GM21737 (cell line): ENCODE data around the gene SCCPDH.

Experiments
- ATAC-seq: cut with Tn5 transposase; IDR thresholded peaks from one replicate; pipeline ENCODE4 v1.9.1; 2021; ENCODE audit warnings: mild to moderate bottlenecking, moderate library complexity; ENCODE audit not compliant: unreplicated experiment

Gene SCCPDH

DNA sequence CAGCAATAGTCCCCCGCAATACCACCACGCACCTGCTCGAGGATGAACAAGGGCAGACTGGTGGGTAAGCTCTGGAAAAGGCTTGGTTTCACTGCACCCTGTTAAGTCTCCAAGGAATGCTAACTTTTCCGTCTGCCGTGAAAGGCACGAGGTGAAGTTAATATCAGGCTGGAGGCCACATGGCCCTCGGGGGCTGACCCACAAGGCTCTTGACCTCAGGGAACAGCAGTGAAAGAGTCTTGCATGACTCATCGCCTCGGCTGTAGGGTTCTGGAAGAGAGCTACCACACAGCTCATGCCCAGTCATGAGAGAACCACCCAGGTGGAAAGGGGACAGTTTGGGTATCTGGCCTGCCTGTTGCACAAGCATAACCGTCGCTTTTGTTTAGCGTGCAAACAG is 24.7 kb downstream of the SCCPDH start:
- ATAC-seq = no peak

DNA sequence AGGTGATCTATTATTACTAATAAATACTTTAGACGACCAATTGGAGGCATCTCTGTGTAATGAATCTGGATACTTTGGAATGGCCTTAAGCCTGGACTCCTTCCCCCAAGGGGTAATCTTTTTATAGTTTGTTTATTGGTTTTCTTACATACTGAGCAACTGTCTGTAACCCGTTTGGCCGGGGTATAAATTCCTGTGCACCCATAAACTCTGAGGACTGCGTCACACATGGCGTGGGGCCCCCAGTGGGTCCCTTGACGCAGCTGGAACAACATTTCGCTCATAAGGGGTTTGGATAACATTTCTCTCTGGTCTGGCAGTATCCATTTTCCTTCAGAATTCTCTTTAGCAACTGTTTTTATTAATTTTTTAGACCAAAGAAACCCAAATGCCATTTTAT is 26.5 kb downstream of the SCCPDH start:
- ATAC-seq = no peak

DNA sequence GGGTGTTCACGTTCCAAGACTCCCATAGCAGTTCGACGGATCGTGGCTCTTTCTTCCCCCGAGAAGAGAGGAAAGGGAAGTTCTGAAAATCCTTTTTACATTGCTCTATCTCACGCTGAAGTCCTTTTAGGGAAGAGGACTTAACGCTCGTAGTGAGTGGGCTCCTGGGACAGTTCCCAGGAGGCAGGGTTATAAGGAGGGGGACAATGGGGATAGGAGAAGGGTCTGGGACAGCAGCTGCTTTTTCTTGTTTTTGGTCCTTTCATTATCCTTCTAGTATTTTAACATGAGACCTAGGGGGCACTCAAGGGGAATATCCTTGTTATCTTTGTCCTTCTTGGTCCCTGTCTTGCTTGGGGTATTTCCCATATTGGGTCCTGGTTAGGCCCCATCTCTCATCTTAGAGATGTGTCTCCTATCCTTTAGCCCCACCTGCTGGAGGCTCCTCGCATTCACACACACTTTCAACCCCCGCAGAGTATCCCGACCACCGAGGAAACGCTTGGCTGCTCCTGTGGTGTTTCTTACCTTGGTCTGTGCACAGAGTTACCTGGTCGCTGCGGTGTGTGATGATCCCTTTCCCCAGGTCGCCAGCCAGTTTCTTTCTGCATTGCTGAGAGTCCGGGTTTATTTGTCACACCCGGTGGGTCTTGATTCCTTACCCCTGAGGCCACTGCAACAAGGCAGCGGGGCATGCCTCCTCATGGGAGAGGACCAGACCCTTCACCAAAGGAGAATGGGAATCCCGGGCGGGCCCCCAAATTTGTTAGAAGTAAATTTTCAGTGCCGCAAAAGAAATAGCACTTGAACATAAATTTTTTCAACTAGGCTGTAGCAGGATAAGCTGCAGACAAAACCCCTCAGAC is 29.7 kb downstream of the SCCPDH start:
- peak; percentile 96 for ATAC-seq

DNA sequence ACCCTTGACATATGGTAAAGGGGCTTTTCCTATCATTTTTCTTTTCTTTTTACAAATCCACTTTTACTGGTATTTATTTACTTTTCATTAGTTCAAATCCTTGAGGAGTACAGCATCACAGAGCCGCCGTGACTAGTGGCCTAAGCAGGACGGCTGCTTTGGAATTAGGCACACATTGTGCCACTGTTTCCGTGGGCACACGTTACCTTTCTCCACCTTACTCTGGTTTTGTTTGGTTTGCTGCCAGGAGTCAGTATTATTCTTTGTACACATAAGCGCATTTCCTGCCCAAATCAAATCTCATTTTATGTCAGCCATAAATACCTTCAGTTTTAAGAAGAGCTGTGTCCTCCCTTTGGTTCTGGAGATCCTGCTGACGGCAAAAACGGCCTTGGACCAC is 31.2 kb downstream of the SCCPDH start:
- ATAC-seq = no peak

DNA sequence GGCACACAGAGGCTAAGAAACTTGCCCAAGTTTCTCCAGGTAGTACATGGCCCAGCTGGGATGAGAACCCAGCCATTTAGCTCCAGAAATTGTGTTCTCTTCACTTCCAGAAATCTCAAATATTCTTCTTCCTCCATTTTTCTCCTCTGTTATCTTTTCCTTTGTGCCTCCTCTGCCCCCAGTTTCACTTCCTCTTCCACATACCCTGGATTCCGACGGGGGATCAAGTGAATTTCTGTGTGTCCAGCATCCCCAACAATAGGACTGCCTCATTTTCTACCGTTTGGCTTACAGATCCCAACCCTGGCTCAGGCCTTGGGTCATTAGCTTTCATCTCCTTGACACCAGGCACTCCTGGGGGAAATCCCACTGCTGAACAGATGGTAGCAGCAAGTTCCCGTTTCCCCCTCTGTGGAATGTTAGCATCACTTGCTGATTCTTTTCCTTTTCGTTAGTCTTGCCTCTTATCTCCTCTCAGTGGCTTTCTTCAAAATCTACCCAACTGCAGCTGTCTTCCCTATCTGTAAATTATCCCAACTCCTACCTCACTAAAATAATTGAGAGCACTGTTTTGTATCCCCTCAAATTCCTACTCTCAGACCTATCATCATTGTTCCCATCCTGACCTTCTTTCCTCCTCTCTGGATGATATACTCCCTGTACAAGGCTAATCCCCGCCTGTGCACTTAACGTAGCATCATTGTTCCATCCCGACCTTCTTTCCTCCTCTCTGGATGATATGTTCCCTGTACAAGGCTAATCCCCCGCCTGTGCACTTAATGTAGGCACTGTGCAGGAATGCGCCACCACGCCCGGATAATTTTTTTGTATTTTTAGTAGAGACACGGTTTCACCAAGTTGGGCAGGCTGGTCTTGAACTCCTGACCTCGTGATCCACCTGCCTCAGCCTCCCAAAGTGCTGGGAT is 36.5 kb downstream of the SCCPDH start:
- ATAC-seq = no peak

DNA sequence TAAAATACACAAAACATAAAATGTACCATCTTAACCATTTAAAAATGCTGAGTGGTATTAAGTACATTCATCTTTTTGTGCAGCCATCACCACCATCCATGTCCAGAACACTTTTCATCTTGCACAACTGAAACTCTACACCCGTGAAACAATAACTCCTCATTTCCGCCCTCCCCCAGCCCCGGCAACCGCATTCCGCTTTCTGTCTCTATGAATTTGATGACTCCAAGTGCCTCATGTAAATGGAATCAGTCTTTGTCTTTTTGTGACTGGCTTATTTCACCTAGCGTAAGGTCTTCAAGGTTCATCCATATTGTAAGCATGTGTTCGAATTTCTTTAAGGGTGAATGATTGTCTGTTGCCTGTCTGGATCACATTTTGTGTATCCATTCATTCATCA is 37.2 kb downstream of the SCCPDH start:
- ATAC-seq = no peak

DNA sequence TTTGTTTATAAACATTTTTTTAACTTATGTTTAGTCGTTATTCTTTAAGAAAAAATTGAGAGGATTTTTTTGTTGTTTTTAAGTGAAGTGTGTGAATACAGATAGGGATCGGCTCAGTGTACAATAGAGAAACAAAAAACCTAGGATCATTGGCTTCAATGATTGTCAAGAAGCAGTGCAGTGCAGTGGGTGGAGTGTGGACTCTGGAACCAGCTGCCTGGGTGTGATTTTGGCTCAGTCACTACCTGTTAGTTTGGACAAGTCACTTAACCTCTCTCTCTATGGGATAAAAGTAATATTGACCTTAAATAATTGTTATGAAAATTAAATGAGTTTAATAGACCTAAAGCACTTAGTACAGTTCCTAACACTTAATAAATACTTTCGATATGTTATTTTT is 41.3 kb downstream of the SCCPDH start:
- no peak for ATAC-seq

DNA sequence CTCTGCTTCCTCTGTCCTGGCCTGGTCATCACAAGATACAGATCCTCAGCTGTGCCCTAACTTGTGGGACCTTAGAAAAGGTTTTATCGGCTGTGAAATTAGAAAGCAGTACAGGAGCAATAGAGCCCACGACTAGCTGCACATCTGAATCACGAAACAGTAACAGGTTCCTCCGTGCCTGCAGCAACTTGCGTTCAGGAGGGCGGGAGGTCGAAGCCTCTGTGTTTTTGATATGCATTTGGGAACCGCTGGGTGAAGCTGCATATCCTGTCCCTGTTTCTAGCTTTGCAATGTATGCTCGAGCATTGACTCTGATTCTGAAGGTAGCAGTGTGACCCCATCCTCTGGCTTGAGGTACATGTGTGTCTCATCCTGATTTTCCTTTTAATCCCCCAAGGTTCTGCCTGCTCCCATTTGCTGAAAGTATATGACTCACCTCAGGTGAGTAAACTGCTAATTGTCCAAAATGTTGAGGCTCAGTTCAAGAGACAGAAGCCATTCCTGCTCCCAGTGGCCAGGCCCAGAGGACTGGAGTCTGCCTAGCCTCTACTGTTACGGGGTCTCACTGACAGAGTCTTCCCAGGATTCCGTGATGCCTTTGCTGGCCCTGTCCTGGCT is 44.3 kb downstream of the SCCPDH start:
- ATAC-seq = no peak

DNA sequence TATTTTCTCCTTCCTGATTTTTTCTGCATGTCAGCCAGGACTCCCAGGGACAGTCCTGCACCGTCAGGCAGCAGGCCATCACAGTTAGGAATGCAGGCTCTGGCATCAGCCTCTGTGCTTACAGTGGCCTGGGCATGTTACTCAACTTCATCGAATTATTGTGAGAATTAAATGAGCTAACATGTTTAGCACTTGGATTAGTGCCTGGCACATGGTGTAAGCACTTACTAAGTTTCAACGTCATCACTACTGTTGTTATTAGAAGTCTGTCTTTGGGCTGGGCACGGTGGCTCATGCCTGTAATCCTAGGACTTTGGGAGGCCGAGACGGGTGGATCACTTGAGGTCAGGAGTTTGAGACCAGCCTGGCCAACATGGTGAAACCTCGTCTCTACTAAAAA is 45.1 kb downstream of the SCCPDH start:
- ATAC-seq = no peak

DNA sequence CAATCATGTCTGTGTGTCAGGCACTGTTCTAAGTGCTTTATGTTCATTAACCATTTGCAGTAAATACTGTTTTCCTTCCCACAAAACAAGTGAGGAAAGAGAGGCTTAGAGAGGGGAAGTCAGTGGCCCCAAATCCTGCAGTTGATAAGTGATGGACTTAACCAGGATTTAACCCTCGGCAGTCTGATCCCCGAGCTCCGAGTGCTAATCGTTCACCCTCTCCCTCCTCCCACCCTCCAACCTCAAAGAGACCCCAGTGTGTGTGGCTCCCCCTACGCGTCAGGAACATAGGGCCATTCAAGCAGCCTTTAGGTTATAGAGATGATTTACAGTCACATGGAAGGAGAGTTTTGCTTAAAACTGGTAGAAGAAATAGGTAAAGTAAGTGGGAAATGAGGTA is 47.2 kb downstream of the SCCPDH start:
- no peak for ATAC-seq

DNA sequence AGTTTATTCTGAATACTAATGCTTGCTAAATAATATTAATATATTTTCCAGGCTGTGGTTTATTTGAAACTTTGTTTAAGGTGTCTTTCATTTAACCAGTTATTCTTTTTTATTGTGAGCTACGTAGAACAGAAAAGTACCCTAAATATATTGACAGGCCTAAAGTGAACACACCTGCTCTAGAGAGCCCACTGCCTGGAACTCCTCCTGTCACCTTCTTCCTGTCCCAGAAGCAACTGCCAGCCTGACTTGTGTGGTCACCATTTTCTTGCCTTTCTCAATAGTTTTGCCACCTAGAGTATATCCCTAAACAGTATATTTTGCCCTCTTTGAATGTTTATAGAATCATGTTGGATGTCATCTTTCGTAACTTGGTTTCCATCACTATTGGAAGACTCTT is 48.5 kb downstream of the SCCPDH start:
- ATAC-seq = peak; percentile 18

DNA sequence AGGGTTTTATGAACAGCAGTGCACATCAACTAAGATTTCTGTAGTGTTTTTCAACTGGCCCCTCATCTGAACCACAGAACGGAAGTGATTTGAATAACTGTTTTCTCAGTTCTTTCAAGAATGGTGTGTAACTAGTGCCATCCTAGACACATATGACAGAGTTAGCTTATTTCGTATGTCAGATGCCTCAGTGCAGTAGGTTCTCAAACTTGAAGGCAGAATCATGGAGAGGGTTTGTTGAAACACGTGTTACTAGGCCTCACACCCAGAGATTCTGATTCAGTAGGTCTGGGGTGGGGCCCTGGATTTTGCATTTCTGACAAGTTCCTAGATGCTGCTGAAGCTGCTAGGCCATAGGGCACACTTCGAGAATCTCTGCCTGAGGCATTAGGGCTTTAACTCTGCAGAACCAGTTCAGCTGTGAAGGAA is 49.0 kb downstream of the SCCPDH start:
- ATAC-seq = peak; percentile 99

DNA sequence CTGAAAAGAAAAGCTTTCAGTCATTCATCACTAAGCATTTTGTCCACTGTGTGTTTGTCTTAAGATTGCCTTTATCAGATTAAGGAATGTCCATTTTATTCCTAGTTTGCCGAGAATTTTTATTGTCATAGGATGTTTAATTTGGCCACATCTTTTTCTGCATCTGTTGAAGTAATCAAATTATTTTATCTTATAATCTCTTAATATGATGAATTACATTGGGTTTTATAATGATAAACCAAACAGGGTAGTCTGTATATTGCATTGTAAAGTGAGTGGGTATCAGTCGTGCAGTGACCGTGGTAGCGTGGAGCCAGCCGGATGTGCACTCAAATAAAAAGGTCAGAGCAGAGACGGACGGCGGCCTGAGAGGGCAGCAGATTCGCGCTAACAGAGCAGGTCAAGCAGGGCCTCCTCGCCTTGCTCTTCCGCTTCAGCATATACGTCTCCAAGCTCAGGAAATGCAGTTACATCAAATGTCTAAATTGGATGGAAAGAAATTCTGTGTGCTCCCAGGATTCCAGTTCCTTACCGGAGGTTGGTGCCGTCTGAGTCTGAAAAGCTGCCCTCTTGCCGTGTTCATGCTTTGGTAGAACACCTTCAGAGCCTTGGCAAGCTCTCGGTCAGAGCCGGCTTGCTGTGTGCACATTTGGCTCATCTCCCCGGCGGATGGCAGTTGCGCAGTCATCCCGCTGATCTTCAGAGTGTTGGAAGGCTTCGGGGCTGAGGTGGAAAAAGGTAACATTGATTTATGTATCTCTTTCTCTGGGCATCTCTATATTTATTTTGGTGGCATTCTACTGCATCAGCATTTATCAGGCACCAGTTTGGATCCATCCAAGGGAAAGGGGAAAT is 51.5 kb downstream of the SCCPDH start:
- no peak for ATAC-seq

DNA sequence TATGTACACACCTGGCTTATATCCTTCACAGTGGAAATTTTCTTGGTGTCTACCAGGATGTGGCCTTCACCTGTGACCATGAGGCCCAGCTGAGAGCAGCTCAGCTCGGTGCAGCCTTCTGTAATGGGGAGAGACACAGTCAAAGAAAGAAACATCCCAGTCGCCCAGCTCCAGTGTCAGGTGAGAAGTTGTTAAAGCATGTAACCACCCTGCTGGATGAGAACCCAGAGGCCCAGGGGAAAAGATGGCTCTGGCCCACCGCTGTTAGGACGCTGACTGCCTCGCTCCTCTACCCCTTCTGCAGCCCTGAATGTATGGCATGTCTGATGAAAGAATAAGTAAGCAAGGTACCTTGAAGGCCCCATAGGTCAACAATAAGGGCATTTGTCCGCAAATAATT is 52.7 kb downstream of the SCCPDH start:
- no peak for ATAC-seq

DNA sequence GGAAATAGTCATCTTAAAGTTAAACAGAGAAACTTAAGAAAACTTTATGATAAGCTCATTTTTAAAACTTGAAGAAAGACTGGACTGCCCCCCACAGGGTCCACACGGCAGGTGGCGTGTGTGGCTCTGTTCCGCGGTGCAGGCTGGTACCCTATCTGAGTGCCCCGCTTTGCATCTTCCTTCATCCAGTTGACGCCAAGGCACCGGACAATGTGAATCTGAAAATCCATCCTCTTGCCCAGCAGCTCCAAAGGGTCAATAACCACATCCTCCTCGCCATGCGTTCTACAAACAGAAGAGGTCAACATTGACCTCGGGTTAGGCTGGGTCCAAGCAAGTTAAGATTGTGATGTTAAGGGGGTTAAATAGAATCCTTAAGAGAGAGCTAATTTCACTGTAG is 54.5 kb downstream of the SCCPDH start:
- ATAC-seq = no peak

DNA sequence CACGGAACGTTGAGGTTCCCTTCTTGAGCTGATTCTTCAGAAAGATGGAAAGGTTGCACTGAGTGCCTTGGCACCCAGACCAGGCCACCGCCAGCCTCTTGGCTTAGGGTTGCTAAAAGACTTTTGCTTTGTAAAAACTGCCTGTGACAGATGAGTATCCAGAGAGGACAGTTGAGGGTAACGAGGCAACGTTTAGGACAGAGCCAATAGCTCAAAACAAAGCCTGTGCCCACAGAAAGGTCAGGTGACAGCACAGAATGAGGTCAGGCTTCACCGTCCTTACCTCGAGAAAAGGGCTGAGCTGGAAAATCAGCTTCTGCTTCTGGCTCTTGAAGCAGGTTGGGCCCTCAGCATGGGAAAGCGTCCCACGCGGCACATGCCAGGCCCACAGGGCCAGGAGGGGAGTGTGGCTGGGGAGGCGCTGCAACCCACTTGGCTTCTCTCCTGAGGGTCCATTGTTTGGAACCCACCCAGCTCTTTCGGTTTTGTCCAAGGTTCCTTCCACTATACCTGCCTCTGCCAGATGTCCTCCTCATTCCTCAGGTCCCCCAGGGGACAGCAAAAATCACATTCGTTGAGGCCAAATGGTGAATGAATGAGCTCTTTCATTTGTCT is 55.5 kb downstream of the SCCPDH start:
- no peak for ATAC-seq

DNA sequence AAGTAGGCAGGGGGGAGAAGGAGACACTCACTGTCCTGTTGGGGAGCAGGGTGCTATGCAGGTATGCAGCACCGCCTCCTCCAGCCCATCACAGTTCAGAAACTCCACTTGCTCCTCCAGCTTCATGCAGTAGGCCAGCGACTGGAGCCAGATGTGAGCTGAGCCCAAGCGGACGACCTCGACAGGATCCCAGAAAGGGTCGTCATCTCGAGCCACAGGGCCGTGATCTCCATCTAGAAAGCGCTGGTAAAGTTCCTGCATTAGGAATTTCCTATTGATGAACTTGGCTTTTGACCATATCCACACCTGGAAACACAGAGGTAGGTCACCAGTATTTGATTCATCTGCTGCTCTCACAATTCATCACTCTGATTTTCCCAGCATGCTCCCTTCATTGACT is 56.1 kb downstream of the SCCPDH start:
- no peak for ATAC-seq

DNA sequence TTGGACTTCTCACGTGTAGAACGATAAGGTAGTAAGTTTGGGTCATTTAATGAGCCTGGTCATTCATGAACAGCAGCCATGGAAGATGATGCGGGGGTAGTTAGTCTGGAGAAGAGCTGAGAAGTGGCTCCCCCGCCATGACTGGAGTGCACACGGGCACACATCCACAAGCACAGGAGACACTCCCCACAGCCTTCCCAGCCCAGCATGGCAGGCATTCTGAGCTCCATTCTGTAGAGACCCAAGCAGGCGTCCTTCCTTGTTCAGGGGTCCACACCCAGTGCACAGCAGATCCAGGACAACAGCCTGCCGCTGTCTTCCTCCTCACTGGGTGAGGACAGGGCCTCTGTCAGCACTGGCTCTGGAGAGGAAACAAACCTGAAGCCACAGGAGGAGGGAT is 57.0 kb downstream of the SCCPDH start:
- ATAC-seq = no peak

DNA sequence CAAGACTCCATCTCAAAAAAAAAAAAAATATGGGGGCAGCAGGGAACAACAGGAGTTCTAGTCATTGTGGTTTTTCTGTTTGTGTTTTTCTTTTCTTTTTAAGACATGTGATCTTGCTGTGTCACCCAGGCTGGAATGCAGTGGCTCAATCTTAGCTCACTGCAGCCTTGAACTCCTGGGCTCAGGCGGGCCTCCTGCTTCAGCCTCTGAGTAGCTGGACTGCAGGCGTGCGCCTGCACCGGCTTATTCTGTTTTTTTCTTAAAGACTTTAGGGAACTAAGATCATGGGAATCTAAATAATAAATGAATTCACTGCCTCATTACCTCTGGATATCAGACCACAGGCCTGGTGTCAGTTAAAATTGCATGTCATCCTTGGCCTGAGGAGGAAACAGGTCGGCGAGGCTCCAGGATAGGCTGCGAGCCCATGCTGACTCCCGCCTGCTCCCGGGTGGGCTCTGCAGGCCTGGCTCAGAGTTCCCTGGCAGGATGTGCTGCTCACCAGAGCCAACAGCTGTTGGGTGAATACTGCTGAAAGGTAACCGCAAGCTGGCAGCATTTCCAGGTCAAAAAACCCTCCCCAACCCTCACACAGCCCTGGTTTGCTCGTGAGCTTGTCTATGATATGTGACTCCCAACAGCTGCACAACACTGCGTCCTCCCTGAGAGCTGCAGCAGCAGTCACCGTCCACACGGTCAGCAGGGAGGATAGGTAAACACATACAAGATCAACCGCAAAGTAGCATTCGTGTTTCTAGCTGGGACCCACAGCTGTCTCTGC is 58.1 kb downstream of the SCCPDH start:
- ATAC-seq = peak; percentile 72
